Non-pigmented ciliary epithelial cell (primary cell): Measurements from ENCODE around the gene RAD50.
"Not testable (repeated sequence)": the region's sequence is repeated elsewhere in the genome, so short reads cannot be mapped to it uniquely, and the experiment has no call there.

Experiments used
- DNase-seq: peaks from one replicate; pipeline ENCODE4 v3.0.0-alpha.2; 2010; ENCODE audit warnings: low read depth

RAD50 gene

GRCh38 chr5:132557478-132558172 lies 848 bp downstream of the RAD50 start:
- DNase-seq: no peak

GRCh38 chr5:132559383-132560060 lies 2.7 kb downstream of the RAD50 start:
- no peak for DNase-seq

- DNase-seq: no peak
Measured at GRCh38 chr5:132561601-132562000, 4.8 kb downstream of the RAD50 start.

- not testable (repeated sequence) for DNase-seq
Measured at GRCh38 chr5:132564555-132564954, 7.8 kb downstream of the RAD50 start.

- DNase-seq: no peak
Measured at GRCh38 chr5:132566657-132567056, 9.9 kb downstream of the RAD50 start.

GRCh38 chr5:132576123-132576522 lies 19.3 kb downstream of the RAD50 start:
- DNase-seq: no peak

- DNase-seq: not testable (repeated sequence)
Measured at GRCh38 chr5:132584560-132584959, 27.8 kb downstream of the RAD50 start.

GRCh38 chr5:132586063-132586462 lies 29.3 kb downstream of the RAD50 start:
- no peak for DNase-seq

GRCh38 chr5:132589467-132589866 lies 32.7 kb downstream of the RAD50 start:
- no peak for DNase-seq

- no peak for DNase-seq
Measured at GRCh38 chr5:132591145-132591544, 34.4 kb downstream of the RAD50 start.

GRCh38 chr5:132592521-132592920 lies 35.7 kb downstream of the RAD50 start:
- no peak for DNase-seq

- DNase-seq: no peak
Measured at GRCh38 chr5:132594170-132594569, 37.4 kb downstream of the RAD50 start.

GRCh38 chr5:132595624-132596023 lies 38.8 kb downstream of the RAD50 start:
- no peak for DNase-seq

GRCh38 chr5:132601071-132601728 lies 44.4 kb downstream of the RAD50 start:
- no peak for DNase-seq

- DNase-seq: no peak
Measured at GRCh38 chr5:132607095-132607494, 50.3 kb downstream of the RAD50 start.

GRCh38 chr5:132608107-132608506 lies 51.3 kb downstream of the RAD50 start:
- no peak for DNase-seq

- DNase-seq: no peak
Measured at GRCh38 chr5:132611965-132612364, 55.2 kb downstream of the RAD50 start.

GRCh38 chr5:132612846-132613245 lies 56.1 kb downstream of the RAD50 start:
- DNase-seq: no peak

GRCh38 chr5:132621699-132622098 lies 64.9 kb downstream of the RAD50 start:
- DNase-seq: no peak

GRCh38 chr5:132622608-132623007 lies 65.8 kb downstream of the RAD50 start:
- no peak for DNase-seq

GRCh38 chr5:132627470-132627869 lies 70.7 kb downstream of the RAD50 start:
- DNase-seq: no peak

GRCh38 chr5:132628814-132629213 lies 72.0 kb downstream of the RAD50 start:
- DNase-seq: no peak

- DNase-seq: no peak
Measured at GRCh38 chr5:132629230-132629944, 72.6 kb downstream of the RAD50 start.
